TTC549 (cell line): ENCODE data around the gene DGCR8.
"Not testable (repeated sequence)": the region's sequence is repeated elsewhere in the genome, so short reads cannot be mapped to it uniquely, and the experiment has no call there.

Experiments used
- FAIRE-seq: peaks from 2 replicates; lab custom pipeline; 2012; peaks lifted over from hg19 to GRCh38; lab: Jason Lieb, UNC

DGCR8 gene

DNA sequence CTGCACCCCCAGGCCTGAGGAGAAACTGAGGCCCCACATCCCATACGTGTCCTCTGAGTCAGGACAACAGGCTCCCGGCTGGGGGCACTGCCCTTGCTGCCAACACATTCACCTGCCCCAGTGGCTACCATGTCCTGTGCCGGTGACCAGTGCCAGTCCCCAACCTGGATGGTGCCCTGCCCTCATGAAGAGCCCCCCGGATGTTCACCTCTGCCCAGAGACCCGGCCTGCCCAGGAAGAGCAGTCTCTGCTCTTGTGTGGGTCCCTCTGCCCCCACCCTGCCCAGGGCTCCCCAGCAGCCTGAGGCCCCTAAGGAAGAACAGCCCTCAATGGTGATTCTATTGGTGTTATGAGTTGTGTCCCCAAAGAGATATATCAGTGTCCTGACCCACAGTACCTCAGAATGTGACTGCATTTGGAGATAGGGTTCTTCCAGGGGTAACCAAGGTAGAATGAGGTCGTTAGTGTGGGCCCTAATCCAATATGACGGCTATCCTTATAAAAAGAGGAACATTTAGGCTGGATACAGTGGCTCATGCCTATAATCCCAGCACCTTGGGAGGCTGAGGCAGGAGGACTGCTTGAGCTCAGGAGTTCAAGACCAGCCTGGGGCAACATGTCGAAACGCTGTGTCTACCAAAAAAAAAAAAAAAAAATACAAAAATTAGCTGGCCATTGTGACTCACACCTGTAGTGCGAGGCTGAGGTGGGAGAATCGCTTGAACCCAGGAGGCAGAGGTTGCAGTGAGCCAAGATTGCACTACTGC is 13.2 kb upstream of the DGCR8 start:
- FAIRE-seq, result no peak

DNA sequence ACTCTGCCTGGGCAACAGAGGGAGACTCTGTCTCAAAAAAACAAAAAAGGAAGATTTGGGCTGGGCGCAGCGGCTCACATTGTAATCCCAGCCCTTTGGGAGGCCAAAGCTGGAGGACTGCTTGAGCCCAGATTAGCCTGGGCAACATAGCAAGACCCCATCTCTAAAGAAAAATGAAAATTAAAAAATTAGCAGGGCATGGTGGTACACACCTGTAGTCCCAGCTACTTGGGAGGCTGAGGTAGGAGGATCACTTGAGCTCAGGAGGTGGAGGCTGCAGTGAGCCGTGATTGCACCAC is 12.7 kb upstream of the DGCR8 start:
- not testable (repeated sequence) for FAIRE-seq

DNA sequence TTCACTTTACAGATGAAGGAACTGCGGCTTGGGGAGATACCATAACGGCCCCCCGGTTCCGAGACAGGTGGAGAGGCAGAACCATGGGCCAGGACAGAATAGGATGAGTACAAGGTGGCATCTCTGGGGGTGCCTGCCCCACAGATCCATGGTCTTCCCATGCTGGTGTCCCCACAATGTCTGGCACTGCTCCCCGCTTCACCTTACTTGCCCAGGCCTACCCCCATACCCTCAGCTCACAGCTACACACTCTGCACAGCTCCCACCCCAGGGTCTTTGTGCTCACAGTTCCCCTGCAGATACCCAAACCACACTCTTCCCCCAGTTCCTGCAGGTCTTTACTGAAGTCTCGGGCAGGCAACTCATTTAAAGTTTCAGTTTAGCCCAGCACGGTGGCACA is 11.4 kb upstream of the DGCR8 start:
- FAIRE-seq, result no peak

DNA sequence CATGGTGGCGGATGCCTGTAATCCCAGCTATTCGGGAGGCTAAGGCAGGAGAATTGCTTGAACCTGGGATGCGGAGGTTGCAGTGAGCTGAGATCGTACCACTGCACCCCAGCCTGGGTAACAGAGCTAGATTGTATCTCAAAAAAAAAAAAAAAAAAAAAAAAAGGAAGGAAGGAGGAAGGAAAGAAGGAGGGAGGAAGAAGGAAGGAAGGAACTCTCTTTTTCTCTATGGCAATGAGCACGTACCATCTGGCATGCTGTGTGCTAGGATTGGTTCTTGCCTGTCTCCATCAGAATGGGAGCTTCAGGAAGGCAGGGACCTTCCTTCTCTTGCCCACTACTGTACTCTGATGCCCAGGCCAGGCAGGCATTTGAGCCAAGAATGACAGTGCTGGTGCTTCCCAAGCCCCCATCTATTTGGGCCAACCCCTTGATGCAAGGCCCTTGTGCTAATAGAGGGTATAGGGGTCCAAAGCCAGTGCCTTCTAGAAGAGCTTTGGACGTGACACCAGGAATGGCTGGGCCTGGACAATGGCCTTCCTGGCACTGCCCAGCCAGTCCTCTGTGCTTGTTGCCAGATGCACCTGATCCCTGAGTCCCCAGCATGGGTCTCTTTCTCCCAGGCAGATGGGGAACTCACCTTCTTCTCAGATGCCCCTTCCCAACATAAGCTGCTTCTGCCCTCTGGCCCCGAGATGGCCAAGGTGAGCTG is 10.6 kb upstream of the DGCR8 start:
- no peak for FAIRE-seq

DNA sequence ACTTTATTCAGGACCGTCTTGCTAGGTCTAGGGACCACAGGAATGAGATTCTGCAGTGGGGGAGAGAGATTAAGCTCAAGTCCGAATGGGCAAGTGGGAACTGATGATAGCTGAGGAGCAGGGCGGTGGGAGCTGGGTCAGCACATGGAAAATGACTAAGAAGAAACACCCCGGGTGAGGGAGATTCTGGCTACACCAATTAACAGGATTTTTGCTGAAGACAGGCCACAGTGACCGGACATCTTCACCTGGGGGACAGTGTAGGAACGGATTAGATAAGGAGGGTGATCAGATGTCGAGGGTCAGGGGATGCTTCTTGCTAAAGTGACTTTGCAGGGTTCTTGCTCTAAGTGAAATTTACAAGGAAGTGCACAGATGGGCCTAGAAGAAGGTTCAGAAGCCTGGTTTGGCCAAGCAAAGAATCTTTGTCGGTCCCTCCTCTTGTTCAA is 8.5 kb upstream of the DGCR8 start:
- FAIRE-seq, result no peak

DNA sequence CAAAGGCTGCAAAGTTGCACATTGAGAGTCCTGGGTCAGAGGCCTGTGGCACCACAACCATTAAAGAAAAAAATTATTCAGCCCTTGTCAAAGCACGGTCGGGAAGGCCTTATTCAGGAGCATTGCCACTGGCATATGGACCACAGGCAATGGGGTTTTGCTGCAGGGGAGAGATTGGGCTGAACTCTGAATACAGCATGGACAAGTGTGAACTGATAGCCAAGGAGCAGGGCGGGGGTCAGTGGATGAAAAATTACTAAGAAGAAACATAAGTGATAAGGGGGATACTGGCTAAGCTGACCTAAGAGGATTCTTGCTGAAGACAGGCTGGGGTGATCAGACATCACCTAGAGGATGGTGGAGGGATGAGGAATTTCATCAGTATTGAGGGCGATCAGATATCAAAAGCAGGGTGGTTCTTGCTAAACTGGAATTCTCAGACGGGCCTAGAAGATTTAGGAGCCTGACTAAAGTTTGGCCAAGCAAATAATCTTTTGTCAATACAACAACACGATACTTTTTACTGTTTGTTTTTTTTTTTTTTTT is 3.3 kb upstream of the DGCR8 start:
- no peak for FAIRE-seq

DNA sequence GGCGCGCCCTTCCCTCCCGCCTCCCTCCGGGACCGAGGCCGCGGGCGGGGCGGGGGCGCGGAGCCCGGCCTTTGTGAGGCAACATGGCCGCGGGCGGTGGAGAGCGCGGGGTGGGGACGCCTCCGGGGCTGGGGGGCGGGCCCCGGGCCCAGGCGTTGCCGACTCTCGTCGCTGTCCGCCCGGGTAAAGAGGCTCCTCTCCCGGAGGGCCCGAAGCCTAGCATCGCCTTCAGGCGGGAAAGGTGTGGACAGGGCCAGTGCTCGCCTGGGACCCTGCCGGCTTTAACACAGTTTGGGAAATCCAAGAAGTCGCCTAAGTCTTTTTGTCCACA is 369 bp downstream of the DGCR8 start:
- FAIRE-seq, result no peak

DNA sequence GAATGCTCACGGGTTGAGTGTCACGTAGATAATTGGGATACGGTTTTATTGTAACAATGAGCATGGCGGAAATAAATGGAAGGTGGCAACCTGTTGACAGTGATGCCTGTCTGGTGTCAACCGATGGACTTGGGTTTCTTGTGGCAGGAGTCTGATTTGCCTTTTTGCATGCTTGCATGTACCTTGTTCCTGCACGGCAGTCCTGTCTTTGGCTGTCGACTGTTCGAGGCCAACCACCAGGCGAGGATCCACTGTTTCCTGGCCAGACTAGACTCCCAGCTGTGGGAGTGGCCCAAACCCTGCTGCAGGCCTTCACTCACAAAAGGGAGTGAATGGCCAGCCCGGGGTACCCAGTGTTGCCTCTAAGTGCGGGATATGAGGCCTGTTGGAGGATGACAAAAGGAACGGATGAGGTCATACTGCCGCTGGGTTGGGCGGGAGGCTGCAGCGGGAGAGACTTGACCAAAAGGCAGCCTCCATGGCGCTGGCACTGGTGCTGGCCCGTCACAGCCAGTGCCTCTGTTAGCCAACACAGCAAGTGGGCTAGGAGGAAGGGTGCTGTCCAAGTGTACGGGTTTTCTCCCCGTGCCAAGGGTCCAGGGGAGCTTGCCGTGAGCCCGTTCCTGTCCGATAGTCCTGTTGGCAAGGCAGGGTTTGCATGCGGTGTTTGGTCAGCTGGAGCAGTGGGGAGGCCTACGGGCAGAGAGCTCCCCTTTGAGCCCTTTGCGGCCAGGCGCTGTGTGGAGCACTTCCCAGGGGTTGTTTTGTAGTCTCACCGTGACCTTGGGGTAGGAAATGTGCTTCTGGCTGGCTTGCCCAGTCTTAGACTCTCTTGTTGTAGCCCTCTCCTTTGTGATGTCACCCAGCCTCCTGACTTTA is 974 bp downstream of the DGCR8 start:
- FAIRE-seq, result no peak

DNA sequence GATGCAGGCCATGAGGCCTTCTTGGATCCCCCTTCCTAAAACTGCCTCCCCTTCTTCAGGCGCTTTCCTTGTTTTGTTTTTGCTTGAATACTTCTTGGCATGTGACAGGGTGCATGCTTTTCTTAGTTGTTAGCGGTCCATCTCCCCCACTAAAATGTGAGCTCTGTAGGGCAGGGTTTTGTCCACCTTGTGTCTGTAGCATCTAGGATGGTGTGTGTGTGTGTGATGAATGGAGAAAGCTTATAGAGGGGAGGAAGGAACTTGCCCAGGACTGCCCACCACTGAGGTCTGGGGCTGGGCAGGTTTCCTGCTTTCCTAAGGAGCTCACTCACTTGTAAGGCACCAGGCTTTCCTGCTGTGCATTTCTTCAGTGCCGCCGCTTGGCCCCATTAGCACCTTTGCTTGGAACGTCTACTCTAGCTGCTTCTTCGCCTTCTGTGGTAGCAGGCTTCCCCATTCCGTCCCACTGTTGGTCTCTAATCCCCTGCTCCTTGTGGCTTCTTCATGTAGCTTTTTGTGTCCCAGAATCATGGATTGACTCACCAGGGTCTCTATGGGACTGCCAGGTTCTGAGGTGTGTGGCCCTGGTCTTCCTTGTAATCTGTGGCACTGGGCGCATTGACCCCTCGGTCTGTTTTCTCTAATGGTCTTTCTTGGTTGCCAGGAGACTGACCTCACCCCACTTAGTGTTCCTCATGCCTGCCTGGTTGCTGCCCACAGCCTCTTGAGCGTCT is 3.3 kb downstream of the DGCR8 start:
- FAIRE-seq, result no peak

DNA sequence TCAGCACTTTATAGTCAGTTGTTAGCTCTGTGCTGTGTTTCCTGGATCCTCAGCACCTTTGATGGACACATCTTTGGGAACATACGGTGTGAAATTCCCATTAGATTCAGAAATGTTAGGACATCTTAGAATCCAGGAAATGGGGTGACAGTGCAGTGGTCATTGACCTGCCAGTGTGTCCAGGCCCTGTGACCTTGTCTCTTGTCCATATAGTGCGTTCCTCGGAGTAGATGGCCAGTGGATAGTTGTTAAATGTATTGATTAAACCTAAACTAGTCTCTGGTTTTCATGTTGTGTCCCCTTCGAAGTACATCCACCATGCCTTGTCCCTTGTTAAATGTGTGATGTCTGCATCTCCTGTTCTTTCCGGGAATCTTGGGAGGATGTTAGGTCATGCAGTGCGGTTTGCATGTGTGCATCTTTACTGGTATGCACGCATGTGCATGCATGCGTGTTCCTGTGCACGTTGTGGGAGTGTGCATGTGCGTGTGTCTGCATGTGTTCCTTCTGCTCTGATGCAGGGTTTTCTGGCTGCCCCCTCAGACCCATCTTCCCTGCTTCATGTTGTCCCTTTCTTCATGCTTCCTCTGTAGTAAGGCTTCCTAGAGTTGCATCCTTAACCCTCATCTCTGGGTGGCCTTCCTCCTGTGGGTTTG is 4.0 kb downstream of the DGCR8 start:
- no peak for FAIRE-seq

DNA sequence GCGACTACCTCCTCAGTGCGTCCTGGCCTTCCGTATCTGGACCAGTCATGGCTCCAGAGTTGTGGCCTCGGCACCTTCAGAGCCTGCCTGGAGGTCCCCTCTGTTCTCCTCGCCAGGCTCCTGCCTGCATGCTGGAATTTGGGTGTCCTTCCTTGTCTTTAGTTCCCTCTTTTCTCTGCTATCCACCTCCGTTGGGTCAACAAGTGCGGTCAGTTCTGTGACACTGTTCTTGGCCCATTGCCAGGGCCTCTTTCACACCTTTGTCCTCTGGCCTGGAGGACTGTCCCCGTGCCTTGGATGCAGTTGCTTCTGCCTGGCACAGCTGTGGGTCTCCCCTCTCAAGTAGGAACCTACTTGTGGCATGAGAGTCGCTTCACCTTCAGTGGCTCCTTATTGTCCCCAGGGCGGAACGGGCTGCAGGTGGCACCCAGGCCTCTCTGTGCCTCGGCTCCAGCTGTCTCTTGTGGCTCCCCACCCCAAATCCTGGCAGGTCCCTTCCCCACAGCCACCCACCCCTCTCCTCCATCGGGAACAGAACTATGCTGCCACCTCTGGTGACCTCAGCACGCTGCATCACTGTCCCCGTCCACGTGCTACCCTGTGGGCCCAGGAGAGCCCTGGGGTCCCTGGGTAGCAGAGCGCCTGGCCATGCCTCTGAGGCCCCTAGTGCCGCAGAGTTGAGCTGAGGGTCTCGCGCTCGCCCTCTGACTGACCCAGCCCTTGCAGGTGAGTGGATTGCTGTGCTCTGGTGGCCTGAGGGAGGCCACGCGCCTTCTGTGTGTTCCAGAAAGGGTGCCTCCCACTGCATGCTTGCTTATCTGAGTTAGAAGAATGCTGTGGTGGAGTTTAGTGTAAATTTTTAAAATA is 4.7 kb downstream of the DGCR8 start:
- FAIRE-seq, result no peak

DNA sequence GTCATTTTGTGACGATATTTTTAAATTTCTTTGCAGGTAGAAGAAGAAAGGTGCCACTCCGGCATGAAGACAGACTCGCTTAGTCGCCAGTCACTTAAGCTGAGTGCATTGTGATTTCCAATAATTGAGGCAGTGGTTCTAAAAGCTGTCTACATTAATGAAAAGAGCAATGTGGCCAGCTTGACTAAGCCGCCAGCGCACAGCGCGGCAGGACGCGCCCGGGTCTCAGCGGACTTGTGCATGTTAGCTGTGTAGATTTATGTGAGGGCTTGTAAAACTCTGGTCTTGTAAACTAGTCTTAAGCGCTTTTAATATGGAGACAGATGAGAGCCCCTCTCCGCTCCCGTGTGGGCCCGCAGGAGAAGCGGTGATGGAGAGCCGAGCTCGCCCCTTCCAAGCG is 5.6 kb downstream of the DGCR8 start:
- no peak for FAIRE-seq

DNA sequence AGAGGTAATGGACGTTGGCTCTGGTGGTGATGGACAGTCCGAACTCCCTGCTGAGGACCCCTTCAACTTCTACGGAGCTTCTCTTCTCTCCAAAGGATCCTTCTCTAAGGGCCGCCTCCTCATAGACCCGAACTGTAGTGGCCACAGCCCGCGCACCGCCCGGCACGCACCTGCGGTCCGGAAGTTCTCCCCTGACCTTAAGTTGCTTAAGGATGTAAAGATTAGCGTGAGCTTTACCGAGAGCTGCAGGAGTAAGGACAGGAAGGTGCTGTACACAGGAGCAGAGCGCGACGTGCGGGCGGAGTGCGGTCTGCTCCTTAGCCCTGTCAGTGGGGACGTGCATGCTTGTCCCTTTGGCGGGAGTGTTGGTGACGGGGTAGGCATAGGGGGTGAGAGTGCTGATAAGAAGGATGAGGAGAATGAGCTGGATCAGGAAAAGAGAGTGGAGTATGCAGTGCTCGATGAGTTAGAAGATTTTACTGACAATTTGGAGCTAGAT is 6.1 kb downstream of the DGCR8 start:
- FAIRE-seq, result no peak

DNA sequence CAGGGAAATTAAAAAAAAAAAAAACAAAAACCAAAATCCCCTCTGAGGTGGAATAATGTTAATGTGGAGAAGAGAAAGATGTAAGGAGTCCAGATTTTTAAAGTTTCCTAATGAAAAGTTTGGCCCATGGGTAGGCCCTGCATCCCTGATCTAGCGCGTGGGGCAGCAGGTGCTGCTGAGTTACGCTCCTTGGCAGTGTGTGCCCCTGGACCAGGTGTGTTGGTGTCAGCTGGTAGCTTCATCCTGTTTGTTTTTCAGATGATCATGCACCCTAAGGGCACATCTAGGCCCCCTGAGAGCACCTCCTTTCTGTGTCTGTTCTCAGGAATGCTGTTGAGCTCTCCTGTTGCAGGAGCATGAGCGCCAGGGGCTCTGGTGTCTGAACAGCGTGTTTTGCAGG is 6.7 kb downstream of the DGCR8 start:
- no peak for FAIRE-seq

DNA sequence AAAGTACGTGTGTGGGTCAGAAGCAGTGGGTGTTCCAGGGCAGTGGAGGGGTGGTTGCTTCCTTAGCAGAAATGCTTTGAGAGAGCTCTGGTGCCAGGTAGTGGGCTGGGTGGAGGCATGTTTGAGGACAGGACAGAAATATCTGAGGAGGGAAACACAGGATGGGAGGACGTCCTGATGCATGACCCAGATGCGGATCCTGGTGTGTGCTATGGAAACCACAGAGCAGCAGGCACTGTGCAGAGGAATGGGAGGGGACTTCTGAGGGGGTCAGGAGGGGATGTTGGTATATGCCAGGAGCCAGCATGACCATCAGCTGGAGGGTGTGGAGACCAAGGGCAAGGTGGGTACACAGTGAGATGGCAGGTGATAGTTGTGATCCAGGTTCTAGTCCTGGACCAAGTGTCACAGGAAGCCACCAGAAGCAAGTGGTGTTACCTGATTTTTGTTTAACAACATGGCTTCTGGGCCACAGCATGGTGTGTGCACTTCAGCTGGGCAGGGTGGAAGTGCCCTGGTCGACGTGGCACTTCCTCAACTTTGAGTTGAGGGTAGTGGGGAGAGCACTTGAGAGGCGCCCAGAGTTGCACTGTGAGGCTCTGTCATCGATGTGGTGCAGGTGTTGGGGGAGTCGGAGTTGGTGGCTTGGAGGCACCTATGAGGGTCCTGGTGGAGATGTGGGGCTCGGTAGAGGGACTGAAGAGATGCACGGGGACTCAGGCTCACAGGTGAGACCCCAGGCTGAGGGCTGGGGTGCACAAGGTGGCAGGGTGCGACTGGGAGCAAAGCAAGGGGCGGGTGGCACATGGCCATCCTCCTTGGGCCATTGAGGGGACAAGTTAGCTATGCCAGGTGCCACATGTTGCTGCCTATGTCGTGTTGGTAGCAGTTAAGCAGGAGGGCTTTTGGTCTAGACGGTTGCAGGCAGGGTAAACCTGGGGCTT is 7.5 kb downstream of the DGCR8 start:
- FAIRE-seq, result no peak

DNA sequence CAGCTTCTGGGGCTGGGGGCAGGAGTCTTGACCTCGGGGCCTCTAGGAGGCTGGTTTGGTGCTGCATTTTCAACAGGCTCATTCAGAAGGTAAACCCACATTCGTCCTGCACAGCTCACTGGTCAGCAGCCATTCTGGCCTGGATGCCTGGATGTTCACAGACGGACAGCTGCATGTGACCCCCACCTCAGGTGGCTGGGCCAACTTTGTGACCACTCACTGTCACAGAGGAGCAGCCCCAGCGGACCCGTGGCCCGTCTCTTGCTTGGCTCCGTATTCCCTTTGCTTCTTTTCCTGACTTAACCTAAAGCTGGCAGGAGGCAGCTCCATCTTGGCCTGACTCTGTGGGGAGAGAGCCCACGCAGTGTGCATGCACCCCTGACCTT is 8.2 kb downstream of the DGCR8 start:
- FAIRE-seq, result no peak

DNA sequence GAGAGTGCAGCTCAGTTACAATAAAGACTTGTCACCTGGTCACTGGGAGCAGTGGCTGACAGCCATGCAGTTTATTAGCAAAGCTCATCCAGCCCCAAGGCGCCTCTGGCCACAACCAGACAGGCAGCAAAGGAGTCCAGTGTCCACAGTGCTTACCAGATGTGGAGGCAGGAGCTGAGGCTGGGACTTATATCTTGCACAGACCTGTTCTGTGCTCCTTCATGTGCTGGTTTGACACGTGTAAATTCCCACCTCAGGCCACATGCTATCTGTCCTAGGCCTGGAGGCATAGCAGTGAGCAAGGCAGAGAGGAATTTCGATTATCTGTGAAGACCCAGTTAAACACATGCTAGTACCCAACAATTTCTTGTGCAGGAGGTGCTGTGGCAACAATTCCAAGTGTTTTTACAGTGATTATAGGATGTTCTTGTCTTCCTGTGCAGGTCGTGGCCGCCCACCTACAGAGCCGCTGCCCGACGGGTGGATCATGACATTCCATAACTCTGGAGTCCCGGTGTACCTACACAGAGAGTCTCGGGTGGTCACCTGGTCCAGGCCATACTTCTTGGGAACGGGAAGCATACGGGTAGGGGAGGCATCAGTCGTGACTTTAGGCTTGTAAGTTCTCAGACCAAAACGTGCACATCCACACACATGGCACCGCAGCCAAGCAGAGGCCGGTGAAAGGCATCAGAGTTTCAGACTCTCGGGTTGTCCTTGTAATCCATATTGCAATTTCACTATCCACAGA is 9.4 kb downstream of the DGCR8 start:
- FAIRE-seq, result no peak

DNA sequence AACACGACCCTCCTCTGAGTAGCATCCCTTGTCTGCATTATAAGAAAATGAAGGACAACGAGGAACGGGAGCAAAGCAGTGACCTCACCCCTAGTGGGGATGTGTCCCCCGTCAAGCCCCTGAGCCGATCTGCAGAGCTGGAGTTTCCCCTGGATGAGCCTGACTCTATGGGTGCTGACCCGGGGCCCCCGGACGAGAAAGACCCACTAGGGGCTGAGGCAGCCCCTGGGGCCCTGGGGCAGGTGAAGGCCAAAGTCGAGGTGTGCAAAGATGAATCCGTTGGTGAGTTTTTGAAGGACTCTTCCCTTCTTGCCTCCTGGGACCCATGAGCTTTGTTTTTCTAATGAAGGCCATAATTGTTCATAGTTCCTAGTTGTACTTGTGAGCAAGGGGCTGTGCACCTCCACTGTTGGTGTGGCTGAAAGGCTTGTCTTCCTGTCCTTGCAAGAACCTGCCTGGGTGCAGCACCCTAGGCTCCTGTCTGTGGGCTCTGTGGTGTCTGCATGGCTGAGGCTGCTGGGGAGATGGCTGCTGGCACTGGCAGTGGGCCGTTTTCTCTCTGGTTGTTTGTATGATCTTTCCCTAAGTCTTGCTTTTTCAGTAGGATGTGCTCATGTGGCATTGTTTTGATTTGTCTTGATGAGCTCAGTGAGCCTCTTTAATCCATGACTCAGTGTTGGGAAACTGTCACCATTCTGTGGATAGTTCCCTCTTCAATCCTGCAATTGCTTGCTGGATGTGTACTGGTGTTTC is 10.1 kb downstream of the DGCR8 start:
- FAIRE-seq, result no peak
